Fibroblast of pulmonary artery (primary cell): ENCODE measurements around the gene OPN5.

Source experiments
- DNase-seq: peaks from one replicate; pipeline ENCODE4 v3.0.0-alpha.2; 2010; ENCODE audit warnings: low read depth
- H3K4me3 ChIP-seq: replicated peaks from 2 replicates; pipeline ENCODE4 v1.5.1; 2011; ENCODE audit warnings: low read depth, mild to moderate bottlenecking, control low read depth, low read length, moderate library complexity
- TF ChIP-seq, protein P1 (sequence below): IDR thresholded peaks from 2 replicates; pipeline ENCODE4 v1.5.1; 2011; ENCODE audit warnings: mild to moderate bottlenecking, control low read depth, low read length, inconsistent platforms; ENCODE audit errors: missing control alignments

OPN5 gene

DNA sequence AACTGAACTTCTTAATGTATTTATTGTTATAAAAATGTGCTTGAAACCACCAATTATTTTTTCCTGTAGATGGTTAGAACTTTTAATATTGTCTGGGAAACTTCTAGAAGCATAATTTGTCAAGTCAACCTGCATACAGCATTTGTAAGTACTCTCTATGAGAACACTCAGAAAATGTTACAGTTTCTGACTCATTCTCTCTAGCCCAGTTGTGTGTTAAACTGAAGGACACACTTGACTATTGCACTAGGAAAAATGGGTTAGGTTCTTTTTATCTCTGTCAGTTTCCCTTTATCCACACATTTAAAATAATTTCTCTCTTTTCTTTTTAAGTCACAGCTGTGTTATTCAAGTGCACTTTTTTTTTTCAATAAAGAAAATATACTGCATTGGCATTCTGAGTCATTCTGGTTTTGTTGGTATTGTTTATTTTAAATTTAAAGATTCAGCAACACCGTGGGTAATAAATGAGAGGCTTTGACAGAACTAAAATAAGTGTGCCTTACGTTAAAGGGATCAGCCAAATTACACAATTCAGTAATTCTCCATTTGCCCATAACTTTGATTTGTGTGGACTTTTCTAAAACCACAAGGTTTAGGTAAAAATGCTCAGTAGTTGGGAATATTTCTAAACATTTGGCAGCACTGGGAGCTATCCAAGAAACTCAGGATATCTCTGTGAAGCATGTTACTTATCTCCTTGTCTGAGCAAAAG lies 50.7 kb downstream of the OPN5 start:
- no peak for DNase-seq
- no peak overlapping the region for H3K4me3 ChIP-seq
- TF ChIP-seq, protein P1, sequence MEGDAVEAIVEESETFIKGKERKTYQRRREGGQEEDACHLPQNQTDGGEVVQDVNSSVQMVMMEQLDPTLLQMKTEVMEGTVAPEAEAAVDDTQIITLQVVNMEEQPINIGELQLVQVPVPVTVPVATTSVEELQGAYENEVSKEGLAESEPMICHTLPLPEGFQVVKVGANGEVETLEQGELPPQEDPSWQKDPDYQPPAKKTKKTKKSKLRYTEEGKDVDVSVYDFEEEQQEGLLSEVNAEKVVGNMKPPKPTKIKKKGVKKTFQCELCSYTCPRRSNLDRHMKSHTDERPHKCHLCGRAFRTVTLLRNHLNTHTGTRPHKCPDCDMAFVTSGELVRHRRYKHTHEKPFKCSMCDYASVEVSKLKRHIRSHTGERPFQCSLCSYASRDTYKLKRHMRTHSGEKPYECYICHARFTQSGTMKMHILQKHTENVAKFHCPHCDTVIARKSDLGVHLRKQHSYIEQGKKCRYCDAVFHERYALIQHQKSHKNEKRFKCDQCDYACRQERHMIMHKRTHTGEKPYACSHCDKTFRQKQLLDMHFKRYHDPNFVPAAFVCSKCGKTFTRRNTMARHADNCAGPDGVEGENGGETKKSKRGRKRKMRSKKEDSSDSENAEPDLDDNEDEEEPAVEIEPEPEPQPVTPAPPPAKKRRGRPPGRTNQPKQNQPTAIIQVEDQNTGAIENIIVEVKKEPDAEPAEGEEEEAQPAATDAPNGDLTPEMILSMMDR = no peak

DNA sequence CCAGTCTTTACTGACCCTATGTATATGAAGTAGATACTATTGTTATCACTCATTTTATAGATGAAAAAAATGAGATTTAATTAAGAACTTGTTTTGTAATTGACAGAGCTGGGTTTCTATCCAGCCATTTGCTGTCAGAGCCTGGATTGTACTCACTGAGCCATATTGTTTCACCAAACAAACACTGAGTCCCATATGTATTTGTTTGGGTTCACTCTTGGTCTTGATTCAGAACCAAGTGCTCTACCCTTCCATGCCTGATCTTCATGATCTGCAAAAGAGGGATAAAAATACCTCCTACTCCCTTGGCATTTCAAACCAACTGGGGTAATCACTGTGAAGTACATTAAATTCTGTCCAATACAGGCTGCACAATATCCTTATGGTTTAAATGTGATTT lies 52.4 kb downstream of the OPN5 start:
- TF ChIP-seq, protein P1 = no peak
- no peak overlapping the region for H3K4me3 ChIP-seq
- no peak for DNase-seq

DNA sequence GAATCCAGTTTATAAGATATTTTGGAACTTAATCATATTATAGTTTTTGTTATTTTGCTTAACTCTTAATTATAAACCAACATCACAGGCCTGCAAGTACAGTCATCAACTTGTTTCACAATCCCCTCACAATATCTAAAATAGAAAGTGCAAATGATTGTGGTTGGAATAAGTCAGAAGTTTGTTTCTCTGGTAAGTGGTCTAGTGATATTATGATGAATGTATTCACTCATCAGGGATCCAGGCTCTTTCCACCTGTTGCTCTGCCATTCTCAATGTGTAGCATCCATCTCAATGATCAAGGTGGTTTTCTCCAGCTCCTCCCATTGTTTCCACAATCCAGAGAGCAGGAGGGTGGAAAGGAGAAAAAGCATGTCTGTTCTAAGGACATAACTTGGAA lies 54.2 kb downstream of the OPN5 start:
- DNase-seq = no peak
- H3K4me3 ChIP-seq = no peak overlapping the region
- TF ChIP-seq, protein P1 = no peak

GRCh38 chr6:47836639-47837038 lies 54.8 kb downstream of the OPN5 start:
- TF ChIP-seq, protein P1 = no peak
- H3K4me3 ChIP-seq = no peak overlapping the region
- DNase-seq = no peak

DNA sequence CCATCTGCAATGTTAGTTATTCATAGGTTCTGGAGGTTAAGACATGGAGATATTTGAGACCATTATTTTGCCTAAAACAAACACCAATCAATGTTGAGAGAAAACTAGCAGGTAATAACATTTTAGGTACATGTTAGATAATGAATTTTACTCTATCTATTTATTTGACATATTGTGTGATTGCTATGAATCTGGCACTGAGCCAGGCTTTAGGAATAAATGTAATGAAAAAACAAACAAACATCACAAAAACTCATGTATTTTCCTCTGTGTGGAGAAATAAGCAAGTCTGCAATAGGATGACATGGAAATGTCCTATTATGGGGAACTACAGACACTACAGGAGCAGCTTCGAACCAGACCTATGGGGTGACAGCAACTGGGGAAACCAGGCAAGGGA lies 57.8 kb downstream of the OPN5 start:
- TF ChIP-seq, protein P1 = no peak

GRCh38 chr6:47844881-47845280 lies 63.0 kb downstream of the OPN5 start:
- DNase-seq = no peak
- H3K4me3 ChIP-seq = no peak overlapping the region
- TF ChIP-seq, protein P1 = no peak

More for the DNA sequence above, 57.8 kb downstream of the OPN5 start:
- DNase-seq = no peak
- no peak overlapping the region for H3K4me3 ChIP-seq

DNA sequence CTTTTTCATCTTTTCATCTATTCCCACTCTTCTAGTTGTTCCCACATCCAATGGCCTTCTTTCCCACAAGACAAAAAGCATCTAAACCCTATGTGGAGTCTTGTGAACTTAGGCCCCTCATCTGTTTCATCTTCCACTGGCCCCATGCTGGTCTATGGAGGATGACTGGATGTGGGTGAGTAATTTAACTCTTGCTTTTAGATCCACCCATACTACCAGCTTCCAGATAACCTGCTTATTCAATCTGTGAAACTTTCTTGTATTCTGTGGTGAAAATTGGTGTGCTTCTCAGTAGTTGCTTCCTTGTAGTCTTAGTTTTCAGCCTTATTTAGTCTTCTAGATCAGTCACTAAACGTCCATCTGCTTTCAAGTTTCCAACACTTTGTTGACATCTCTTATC lies 64.9 kb downstream of the OPN5 start:
- TF ChIP-seq, protein P1 = no peak
- no peak overlapping the region for H3K4me3 ChIP-seq
- no peak for DNase-seq
